ENCODE data around the gene DAZL. TPM values are rescaled to one million over a fixed set of nuclear protein-coding genes. Genes with fewer than 3 reads are reported as not detected.

Gene DAZL
- total RNA-seq, 2 donors from 2014 or later: not detected

GRCh38 chr3:16589867-16590624 lies 15.2 kb downstream of the DAZL start:
- Histone ChIP-seq H3K27me3 (no peaks in the 10 kb centered on the region), H3K4me3 (no peak overlapping the region), H3K4me1 (no peaks in the 10 kb centered on the region), H3K36me3 (replicated peaks in 1 of 2; ENCODE audit: insufficient read depth in 1 of 2, low read depth in 2 of 2) (no peaks in the 10 kb centered on the region), H3K27ac (no peak overlapping the region), H3K9me3 (no peaks in the 10 kb centered on the region)
- intact Hi-C loops (cut with DNase I): no loop called here
- DNase-seq (no peak), ATAC-seq (no peak)
- 87 to 89% methylated on average over 6 of the region's 6 CpGs for WGBS, 2 donors
- TF ChIP-seq CTCF (IDR thresholded peaks at IDR 0.05) (no peak), POLR2A (IDR thresholded peaks at IDR 0.05) (no peak)

DNA sequence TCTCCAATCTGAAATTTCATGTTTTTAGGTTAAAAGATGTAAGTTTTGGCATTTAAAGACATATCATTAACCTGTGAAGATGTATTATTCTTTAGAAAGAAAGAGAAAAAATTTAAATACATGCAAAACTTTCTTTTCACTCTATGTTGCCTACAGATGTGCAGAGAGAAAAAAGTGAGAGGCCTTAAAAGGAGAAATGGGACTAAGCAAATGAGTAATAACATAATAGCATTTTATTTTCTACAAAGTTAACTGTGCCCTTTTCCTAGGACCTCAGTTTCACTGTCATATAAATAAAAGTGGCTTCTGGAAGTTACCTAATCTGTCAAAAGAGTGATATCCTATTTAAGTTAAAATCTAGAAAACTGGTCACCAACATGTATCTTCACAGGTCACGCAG lies 16.1 kb downstream of the DAZL start:
- ATAC-seq: no peak
- no peaks in the 10 kb centered on the region for H3K4me1 ChIP-seq

GRCh38 chr3:16587681-16588060 lies 17.6 kb downstream of the DAZL start:
- no peak for ATAC-seq
- Histone ChIP-seq H3K4me1 (no peaks in the 10 kb centered on the region), H3K4me3 (no peak overlapping the region), H3K9me3 (no peaks in the 10 kb centered on the region), H3K36me3 (replicated peaks in 1 of 2; ENCODE audit: insufficient read depth in 1 of 2, low read depth in 2 of 2) (no peaks in the 10 kb centered on the region), H3K27me3 (no peaks in the 10 kb centered on the region), H3K27ac (no peak overlapping the region)
- no peak for TF ChIP-seq CTCF (IDR thresholded peaks at IDR 0.05)
- TF ChIP-seq POLR2A (IDR thresholded peaks at IDR 0.05): no peak
- DNase-seq: no peak
- intact Hi-C loops (cut with DNase I): no loop called here

More for the DNA sequence above, 16.1 kb downstream of the DAZL start:
- intact Hi-C loops (cut with DNase I): no loop called here
- Histone ChIP-seq H3K27me3 (no peaks in the 10 kb centered on the region), H3K27ac (no peak overlapping the region), H3K36me3 (replicated peaks in 1 of 2; ENCODE audit: insufficient read depth in 1 of 2, low read depth in 2 of 2) (no peaks in the 10 kb centered on the region), H3K9me3 (no peaks in the 10 kb centered on the region), H3K4me3 (no peak overlapping the region)
- no peak for DNase-seq
- TF ChIP-seq CTCF (IDR thresholded peaks at IDR 0.05) (no peak), POLR2A (IDR thresholded peaks at IDR 0.05) (no peak)
- WGBS, 2 donors: 90 to 100% methylated on average over 1 of the region's 1 CpG

GRCh38 chr3:16587047-16587680 lies 18.1 kb downstream of the DAZL start:
- H3K9me3 ChIP-seq: no peaks in the 10 kb centered on the region
- DNase-seq (no peak), ATAC-seq (no peak)
- H3K4me3 ChIP-seq: no peak overlapping the region
- no peaks in the 10 kb centered on the region for H3K36me3 ChIP-seq (replicated peaks in 1 of 2; ENCODE audit: insufficient read depth in 1 of 2, low read depth in 2 of 2)
- no peaks in the 10 kb centered on the region for H3K27me3 ChIP-seq
- H3K27ac ChIP-seq: no peak overlapping the region
- 86 to 90% methylated on average over 3 of the region's 3 CpGs for WGBS, 2 donors
- no peaks in the 10 kb centered on the region for H3K4me1 ChIP-seq
- intact Hi-C loops (cut with DNase I): no loop called here
- no peak for TF ChIP-seq POLR2A (IDR thresholded peaks at IDR 0.05)
- no peak for TF ChIP-seq CTCF (IDR thresholded peaks at IDR 0.05)

DNA sequence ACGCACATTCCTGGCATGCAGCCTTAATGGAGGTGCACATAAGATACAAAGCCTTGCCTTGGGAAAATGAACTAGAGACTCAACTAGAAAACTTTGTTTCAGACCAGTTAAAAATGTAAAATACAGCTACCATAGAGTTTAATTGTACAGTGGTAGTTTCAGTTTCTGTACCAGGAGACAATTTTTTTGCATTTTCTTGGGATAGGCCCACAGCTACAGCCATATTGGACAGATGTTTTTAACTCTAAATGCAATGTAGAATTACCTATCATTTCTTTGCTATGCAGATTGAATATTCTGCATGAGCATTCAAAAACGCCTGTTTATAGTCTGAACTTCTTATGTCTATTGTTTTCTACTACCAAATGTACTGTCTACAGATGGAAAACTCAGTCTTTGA lies 20.3 kb downstream of the DAZL start:
- no peaks in the 10 kb centered on the region for H3K9me3 ChIP-seq
- H3K36me3 ChIP-seq (replicated peaks in 1 of 2; ENCODE audit: insufficient read depth in 1 of 2, low read depth in 2 of 2): no peaks in the 10 kb centered on the region
- WGBS, 2 donors: 62 to 81% methylated on average over 2 of the region's 2 CpGs
- H3K27me3 ChIP-seq: no peaks in the 10 kb centered on the region
- no peak overlapping the region for H3K27ac ChIP-seq
- H3K4me1 ChIP-seq: no peaks in the 10 kb centered on the region
- no peak for TF ChIP-seq POLR2A (IDR thresholded peaks at IDR 0.05)
- TF ChIP-seq CTCF (IDR thresholded peaks at IDR 0.05): no peak
- ATAC-seq (no peak), DNase-seq (no peak)
- no peak overlapping the region for H3K4me3 ChIP-seq
- intact Hi-C loops (cut with DNase I): no loop called here

Measured in body of pancreas (tissue), 4 donors.